Panc1 (cell line): ENCODE data around the gene PAX7. TPM values are rescaled to one million over a fixed set of nuclear protein-coding genes. Genes with fewer than 3 reads are reported as not detected.
A peak's percentile ranks its signal among the peaks of the same experiment; 100 is the strongest.

ENCODE experiments used
- ATAC-seq: fragments of 200-7000 bp; cut with Tn5 transposase; 2 replicates; pipeline ENCODE4 v1.9.1; 2020; ENCODE audit warnings: mild to moderate bottlenecking, moderate library complexity
- BruUV-seq: library from RNA; stranded (reverse); fragments of 400-500 nt; replicated peaks from 2 replicates; lab custom pipeline; 2021; lab: Mats Ljungman, UMichigan
- CTCF ChIA-PET: fragments of 300-600 bp; sonication (Branson Sonifier 250); formaldehyde crosslinking; loops from one replicate; lab custom pipeline; 2022; ENCODE audit warnings: antibody characterized with exemption; lab: Charles Lee
- POLR2A ChIA-PET: fragments of 300-600 bp; sonication (Branson Sonifier 250); formaldehyde crosslinking; loops from one replicate; lab custom pipeline; 2022; ENCODE audit warnings: antibody characterized with exemption; lab: Charles Lee
- DNase-seq: peaks from one replicate; pipeline ENCODE4 v3.0.0-alpha.2; 2010; ENCODE audit warnings: low read depth, low spot score
- H3K27ac ChIP-seq: 2 replicates; pipeline ENCODE4 v1.5.1; 2011; ENCODE audit warnings: mild to moderate bottlenecking, low read length, inconsistent platforms
- H3K27me3 ChIP-seq: fragments of 200-500 bp; sonication (Bioruptor generic); 2 replicates; pipeline ENCODE4 v1.6.0; 2014; ENCODE audit warnings: low read length, inconsistent platforms; ENCODE audit not compliant: control insufficient read depth, insufficient read depth
- H3K36me3 ChIP-seq: fragments of 200-500 bp; sonication (Bioruptor generic); 2 replicates; pipeline ENCODE4 v1.5.1; 2014; ENCODE audit warnings: inconsistent platforms, mild to moderate bottlenecking, low read length, moderate library complexity; ENCODE audit not compliant: control insufficient read depth, insufficient read depth
- H3K4me1 ChIP-seq: 2 replicates; pipeline ENCODE4 v1.5.1; 2011; ENCODE audit warnings: inconsistent platforms, mild to moderate bottlenecking, low read length, moderate library complexity; ENCODE audit not compliant: control insufficient read depth, insufficient read depth
- H3K4me3 ChIP-seq, 2 experiments: 2 replicates each; pipeline ENCODE4 v1.5.1; 2011 to 2012; ENCODE audit warnings: low read depth in 2 of 2, low read length in 2 of 2, mild to moderate bottlenecking in 2 of 2, inconsistent platforms in 1 of 2, moderate library complexity in 1 of 2
- H3K9me3 ChIP-seq: fragments of 200-500 bp; sonication (Bioruptor generic); 2 replicates; pipeline ENCODE4 v1.5.1; 2014; ENCODE audit warnings: low read depth, mild to moderate bottlenecking, inconsistent platforms, low read length, moderate library complexity; ENCODE audit not compliant: control insufficient read depth, insufficient read depth
- POLR2AphosphoS5 ChIP-seq: IDR thresholded peaks from 2 replicates; pipeline ENCODE4 v1.6.1; 2012; ENCODE audit warnings: mild to moderate bottlenecking, low read depth, low read length, moderate library complexity
- SIN3A ChIP-seq: IDR thresholded peaks from 2 replicates; pipeline ENCODE4 v1.6.1; 2012; ENCODE audit warnings: low read depth, mild to moderate bottlenecking, low read length, moderate library complexity, borderline replicate concordance; ENCODE audit not compliant: insufficient read depth
- TCF7L2 ChIP-seq: IDR thresholded peaks from 2 replicates; pipeline ENCODE4 v1.6.1; 2011; ENCODE audit warnings: mild to moderate bottlenecking, low read depth, low read length, inconsistent platforms
- in situ Hi-C: cut with HindIII; loops from 2 replicates; pipeline ENCODE4 v1.10.0; 2016; ENCODE audit warnings: low sequenced_read_pairs, low pct_unique_long_range_greater_than_20kb
- intact Hi-C: fragments of 100-400 bp; cut with micrococcal nuclease; formaldehyde crosslinking; loops from one replicate; pipeline ENCODE4 v1.10.0; 2022; ENCODE audit not compliant: unreplicated experiment
- total RNA-seq: library from RNA; stranded (reverse); gene quantifications from one replicate; pipeline ENCODE4 v1.2.1, GENCODE V29; 2021; ENCODE audit not compliant: unreplicated experiment
- TF ChIP-seq, protein P1 (sequence below): fragments of 450-650 bp; IDR thresholded peaks from 2 replicates; pipeline ENCODE4 v1.5.1; 2017; ENCODE audit warnings: mild to moderate bottlenecking
- TF ChIP-seq, protein P2 (sequence below), 2 experiments: IDR thresholded peaks; 2 replicates each; pipeline ENCODE4 v1.6.1; 2011 to 2012; ENCODE audit warnings: low read depth in 2 of 2, control low read depth in 1 of 2, low read length in 1 of 2, mild to moderate bottlenecking in 1 of 2, moderate library complexity in 1 of 2; ENCODE audit not compliant: insufficient read depth in 1 of 2

PAX7 gene
- total RNA-seq, 1 experiment from 2014 or later: not detected

DNA sequence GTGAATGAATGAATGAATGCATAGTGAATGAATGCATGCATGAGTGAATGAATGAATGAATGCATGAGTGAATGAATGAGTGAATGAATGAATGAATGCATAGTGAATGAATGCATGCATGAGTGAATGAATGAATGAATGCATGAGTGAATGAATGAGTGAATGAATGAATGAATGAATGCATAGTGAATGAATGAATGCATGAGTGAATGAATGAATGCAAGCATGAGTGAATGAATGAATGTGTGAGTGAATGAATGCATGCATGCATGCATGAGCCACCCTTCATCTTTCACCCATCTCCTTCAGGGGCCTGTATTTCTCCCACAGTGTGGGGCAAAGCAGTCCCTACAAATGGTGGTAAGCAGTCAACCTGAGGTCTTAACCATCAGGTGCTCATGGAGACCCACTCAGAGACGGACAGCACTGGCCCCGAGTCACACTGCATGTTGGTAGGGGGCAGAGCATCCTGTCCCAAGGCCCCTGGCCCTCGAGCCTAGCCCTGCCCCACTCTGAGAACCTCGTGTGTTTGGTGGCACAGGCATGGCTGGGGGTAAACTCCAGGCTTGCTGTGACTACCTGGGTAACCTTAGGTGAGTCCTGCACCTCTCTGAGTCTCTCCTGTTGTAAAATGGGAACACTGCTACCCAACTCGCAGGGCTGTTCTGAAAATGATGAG, 28.0 kb upstream of the PAX7 start:
- DNase-seq (no peak), ATAC-seq (peak; percentile 68; the same call in 1 of the 2 replicates)
- Histone ChIP-seq H3K9me3 (no peaks in the 10 kb centered on the region), H3K4me1 (no peaks in the 10 kb centered on the region), H3K27me3 (no peaks in the 10 kb centered on the region), H3K4me3 (no peak overlapping the region), H3K27ac (no peak overlapping the region), H3K36me3 (no peaks in the 10 kb centered on the region)
- BruUV-seq: no TSS peak
- in situ Hi-C loops: no loop called here
- ChIA-PET CTCF (no interaction called here), POLR2A (interaction anchor here (0.6 kb wide), 1 partner anchor 1004 kb away, joined by 4 read pairs; no protein-coding TSS in a partner anchor)
- intact Hi-C loops: no loop called here
- TF ChIP-seq SIN3A: no peak
- TF ChIP-seq, protein P1, sequence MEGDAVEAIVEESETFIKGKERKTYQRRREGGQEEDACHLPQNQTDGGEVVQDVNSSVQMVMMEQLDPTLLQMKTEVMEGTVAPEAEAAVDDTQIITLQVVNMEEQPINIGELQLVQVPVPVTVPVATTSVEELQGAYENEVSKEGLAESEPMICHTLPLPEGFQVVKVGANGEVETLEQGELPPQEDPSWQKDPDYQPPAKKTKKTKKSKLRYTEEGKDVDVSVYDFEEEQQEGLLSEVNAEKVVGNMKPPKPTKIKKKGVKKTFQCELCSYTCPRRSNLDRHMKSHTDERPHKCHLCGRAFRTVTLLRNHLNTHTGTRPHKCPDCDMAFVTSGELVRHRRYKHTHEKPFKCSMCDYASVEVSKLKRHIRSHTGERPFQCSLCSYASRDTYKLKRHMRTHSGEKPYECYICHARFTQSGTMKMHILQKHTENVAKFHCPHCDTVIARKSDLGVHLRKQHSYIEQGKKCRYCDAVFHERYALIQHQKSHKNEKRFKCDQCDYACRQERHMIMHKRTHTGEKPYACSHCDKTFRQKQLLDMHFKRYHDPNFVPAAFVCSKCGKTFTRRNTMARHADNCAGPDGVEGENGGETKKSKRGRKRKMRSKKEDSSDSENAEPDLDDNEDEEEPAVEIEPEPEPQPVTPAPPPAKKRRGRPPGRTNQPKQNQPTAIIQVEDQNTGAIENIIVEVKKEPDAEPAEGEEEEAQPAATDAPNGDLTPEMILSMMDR: no peak
- TF ChIP-seq, protein P2, sequence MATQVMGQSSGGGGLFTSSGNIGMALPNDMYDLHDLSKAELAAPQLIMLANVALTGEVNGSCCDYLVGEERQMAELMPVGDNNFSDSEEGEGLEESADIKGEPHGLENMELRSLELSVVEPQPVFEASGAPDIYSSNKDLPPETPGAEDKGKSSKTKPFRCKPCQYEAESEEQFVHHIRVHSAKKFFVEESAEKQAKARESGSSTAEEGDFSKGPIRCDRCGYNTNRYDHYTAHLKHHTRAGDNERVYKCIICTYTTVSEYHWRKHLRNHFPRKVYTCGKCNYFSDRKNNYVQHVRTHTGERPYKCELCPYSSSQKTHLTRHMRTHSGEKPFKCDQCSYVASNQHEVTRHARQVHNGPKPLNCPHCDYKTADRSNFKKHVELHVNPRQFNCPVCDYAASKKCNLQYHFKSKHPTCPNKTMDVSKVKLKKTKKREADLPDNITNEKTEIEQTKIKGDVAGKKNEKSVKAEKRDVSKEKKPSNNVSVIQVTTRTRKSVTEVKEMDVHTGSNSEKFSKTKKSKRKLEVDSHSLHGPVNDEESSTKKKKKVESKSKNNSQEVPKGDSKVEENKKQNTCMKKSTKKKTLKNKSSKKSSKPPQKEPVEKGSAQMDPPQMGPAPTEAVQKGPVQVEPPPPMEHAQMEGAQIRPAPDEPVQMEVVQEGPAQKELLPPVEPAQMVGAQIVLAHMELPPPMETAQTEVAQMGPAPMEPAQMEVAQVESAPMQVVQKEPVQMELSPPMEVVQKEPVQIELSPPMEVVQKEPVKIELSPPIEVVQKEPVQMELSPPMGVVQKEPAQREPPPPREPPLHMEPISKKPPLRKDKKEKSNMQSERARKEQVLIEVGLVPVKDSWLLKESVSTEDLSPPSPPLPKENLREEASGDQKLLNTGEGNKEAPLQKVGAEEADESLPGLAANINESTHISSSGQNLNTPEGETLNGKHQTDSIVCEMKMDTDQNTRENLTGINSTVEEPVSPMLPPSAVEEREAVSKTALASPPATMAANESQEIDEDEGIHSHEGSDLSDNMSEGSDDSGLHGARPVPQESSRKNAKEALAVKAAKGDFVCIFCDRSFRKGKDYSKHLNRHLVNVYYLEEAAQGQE (IDR thresholded peaks at IDR 0.05; ENCODE audit: insufficient read depth in 1 of 2, low read depth in 2 of 2, low read length in 1 of 2): no peak
- TF ChIP-seq POLR2AphosphoS5: no peak

DNA sequence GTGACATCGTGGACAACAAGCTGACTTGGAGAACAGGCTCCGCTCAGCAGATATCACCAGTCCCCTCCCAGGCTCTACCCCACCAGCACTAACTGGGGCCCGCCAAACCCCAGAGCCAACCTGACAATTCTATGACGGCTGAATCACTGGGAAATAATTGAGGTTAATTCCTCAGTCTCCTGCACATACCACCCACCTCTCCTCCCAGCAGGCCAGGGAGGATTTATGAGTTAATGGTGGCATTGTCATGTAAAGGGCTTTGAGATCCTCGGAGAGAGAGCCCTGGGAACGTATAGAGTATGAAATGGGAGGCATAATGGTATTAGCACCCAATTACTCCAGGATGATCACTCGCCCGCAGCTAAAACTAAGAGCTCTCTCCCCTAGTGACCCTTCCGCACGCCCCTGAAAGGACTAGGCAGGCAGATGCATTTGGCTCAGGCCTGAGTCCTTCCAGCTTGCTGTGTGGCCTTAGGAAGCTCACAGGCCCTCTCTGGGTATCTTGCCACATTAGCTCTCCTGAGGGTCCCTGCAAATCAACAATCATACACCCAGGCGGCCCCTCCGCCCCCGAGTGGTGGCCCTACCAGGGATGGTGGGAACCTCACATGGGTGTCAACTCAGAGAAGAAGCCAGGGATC, 27.3 kb upstream of the PAX7 start:
- CTCF ChIA-PET: no interaction called here
- POLR2A ChIA-PET: interaction anchor here (0.6 kb wide), 1 partner anchor 1004 kb away, joined by 4 read pairs; no protein-coding TSS in a partner anchor
- TF ChIP-seq, protein P1: no peak
- TF ChIP-seq TCF7L2: no peak
- TF ChIP-seq POLR2AphosphoS5: no peak
- TF ChIP-seq SIN3A: no peak
- TF ChIP-seq, protein P2 (IDR thresholded peaks at IDR 0.05; ENCODE audit: insufficient read depth in 1 of 2, low read depth in 2 of 2, low read length in 1 of 2): no peak

More for the DNA sequence above, 27.3 kb upstream of the PAX7 start:
- intact Hi-C loops (no loop called here), in situ Hi-C loops (no loop called here)
- no peak overlapping the region for H3K4me3 ChIP-seq
- H3K27me3 ChIP-seq: no peaks in the 10 kb centered on the region
- H3K36me3 ChIP-seq: no peaks in the 10 kb centered on the region
- no TSS peak for BruUV-seq
- no peaks in the 10 kb centered on the region for H3K9me3 ChIP-seq
- DNase-seq (no peak), ATAC-seq (peak; percentile 52; the same call in 1 of the 2 replicates)
- no peak overlapping the region for H3K27ac ChIP-seq
- H3K4me1 ChIP-seq: no peaks in the 10 kb centered on the region
